ENCODE results near the gene LRFN5.
A peak's percentile ranks its signal among the peaks of the same experiment; 100 is the strongest.
"Not testable (repeated sequence)": the region's sequence is repeated elsewhere in the genome, so short reads cannot be mapped to it uniquely, and the experiment has no call there.

The LRFN5 gene

GRCh38 chr14:41749429-41749828 is 142.8 kb downstream of the LRFN5 start:
- peak; percentile 7 for DNase-seq (ENCODE audit: low spot score)
- TF ChIP-seq, protein P1, sequence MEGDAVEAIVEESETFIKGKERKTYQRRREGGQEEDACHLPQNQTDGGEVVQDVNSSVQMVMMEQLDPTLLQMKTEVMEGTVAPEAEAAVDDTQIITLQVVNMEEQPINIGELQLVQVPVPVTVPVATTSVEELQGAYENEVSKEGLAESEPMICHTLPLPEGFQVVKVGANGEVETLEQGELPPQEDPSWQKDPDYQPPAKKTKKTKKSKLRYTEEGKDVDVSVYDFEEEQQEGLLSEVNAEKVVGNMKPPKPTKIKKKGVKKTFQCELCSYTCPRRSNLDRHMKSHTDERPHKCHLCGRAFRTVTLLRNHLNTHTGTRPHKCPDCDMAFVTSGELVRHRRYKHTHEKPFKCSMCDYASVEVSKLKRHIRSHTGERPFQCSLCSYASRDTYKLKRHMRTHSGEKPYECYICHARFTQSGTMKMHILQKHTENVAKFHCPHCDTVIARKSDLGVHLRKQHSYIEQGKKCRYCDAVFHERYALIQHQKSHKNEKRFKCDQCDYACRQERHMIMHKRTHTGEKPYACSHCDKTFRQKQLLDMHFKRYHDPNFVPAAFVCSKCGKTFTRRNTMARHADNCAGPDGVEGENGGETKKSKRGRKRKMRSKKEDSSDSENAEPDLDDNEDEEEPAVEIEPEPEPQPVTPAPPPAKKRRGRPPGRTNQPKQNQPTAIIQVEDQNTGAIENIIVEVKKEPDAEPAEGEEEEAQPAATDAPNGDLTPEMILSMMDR (IDR thresholded peaks at IDR 0.05; ENCODE audit: extremely low read depth, missing control alignments), result no peak

- DNase-seq (ENCODE audit: low spot score), result not testable (repeated sequence)
Measured at GRCh38 chr14:41750575-41750974, 143.9 kb downstream of the LRFN5 start.

- TF ChIP-seq, protein P1 (IDR thresholded peaks at IDR 0.05; ENCODE audit: extremely low read depth, missing control alignments), result no peak
- DNase-seq (ENCODE audit: low spot score), result no peak
Measured at GRCh38 chr14:41758011-41758665, 151.5 kb downstream of the LRFN5 start.

GRCh38 chr14:41761204-41761603 is 154.5 kb downstream of the LRFN5 start:
- TF ChIP-seq, protein P1 (IDR thresholded peaks at IDR 0.05; ENCODE audit: extremely low read depth, missing control alignments), result no peak

GRCh38 chr14:41766772-41767171 is 160.1 kb downstream of the LRFN5 start:
- DNase-seq (ENCODE audit: low spot score), result no peak
- TF ChIP-seq, protein P1 (IDR thresholded peaks at IDR 0.05; ENCODE audit: extremely low read depth, missing control alignments), result no peak

More at GRCh38 chr14:41761204-41761603, 154.5 kb downstream of the LRFN5 start:
- DNase-seq (ENCODE audit: low spot score), result no peak

GRCh38 chr14:41773536-41774279 is 167.0 kb downstream of the LRFN5 start:
- TF ChIP-seq, protein P1 (IDR thresholded peaks at IDR 0.05; ENCODE audit: extremely low read depth, missing control alignments), result no peak

DNA sequence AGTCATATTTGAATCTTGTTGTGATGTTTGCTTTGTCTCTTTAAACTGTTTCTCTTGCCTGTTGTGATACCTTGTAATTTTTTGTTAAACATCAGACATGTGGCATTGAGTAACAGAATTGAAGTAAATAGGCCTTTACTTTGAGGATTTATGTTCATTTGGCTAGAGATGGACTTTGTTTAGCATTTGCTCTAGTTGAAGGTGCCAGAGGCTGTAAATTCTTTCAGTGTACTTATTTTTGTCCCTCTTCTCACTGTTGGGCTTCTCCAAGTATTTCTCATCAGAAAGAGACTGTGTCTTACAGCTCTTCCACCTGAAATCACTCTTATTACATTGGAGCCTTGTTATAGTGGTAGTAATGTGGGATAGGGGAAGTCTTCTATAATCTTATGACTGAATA is 175.8 kb downstream of the LRFN5 start:
- DNase-seq (ENCODE audit: low spot score), result no peak
- TF ChIP-seq, protein P1 (IDR thresholded peaks at IDR 0.05; ENCODE audit: extremely low read depth, missing control alignments), result no peak

More at GRCh38 chr14:41773536-41774279, 167.0 kb downstream of the LRFN5 start:
- no peak for DNase-seq (ENCODE audit: low spot score)
